ENCODE data around the gene RPH3AL. TPM values are rescaled to one million over a fixed set of nuclear protein-coding genes. Genes with fewer than 3 reads are reported as not detected.
A peak's percentile ranks its signal among the peaks of the same experiment; 100 is the strongest.

Gene RPH3AL, protein sequence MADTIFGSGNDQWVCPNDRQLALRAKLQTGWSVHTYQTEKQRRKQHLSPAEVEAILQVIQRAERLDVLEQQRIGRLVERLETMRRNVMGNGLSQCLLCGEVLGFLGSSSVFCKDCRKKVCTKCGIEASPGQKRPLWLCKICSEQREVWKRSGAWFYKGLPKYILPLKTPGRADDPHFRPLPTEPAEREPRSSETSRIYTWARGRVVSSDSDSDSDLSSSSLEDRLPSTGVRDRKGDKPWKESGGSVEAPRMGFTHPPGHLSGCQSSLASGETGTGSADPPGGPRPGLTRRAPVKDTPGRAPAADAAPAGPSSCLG
- total RNA-seq = 2.9 and 3.2 TPM in 2 replicates

DNA sequence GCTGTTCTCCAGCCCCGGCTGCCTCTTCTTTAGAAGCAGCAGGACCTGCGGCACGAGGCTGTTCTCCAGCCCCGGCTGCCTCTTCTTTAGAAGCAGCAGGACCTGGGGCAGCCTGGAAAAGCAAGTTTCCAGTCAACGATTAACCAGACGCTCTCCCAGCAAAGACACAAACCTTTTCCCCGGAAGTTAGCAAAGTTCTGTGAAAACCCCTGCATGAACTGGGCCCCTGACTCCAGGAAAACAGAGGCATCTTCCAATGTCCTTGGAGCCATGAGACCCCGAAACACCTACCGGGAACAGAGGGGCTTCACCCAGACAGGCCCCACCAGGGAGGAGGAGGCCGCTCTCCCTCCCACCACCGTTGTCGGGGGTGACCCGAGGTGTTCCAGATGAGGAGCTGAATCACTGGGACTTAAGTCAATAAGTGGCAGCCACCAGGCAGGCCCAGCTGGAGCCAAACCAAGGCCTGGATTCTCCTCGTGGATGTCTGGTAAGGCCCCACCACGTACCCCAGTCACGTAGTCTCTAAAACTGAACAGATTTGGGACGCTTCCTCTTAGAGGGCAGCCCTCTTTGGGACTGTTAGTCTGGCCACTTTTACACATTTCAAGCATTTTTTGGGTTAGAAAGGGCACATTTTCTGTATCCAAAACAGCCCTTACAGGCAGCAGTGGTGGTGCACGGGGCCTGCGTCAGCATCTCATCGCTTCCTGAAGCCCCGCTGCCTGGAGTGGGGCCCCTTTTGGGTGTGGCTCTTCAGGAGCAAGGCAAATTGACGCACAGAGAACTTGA lies at the start of gene RPH3AL:
TSS of gene RPH3AL (minus strand) at position 387 of the 792 bp plus-strand sequence. CDS start 25,264 bp downstream, outside the sequence.
- Histone ChIP-seq H3K4me3 (ENCODE audit: insufficient read depth, low read length) (no peak within 1 kb of the TSS), H3K9me3 (ENCODE audit: low read depth, low read length) (no peaks in the 10 kb centered on the region), H2AFZ (ENCODE audit: low read length) (peak within 1 kb of the TSS; percentile 33), H3K4me2 (ENCODE audit: insufficient read depth, low read length) (no peak within 1 kb of the TSS), H3K36me3 (ENCODE audit: insufficient read depth, low read length) (no peaks in the 10 kb centered on the region), H3K27me3 (ENCODE audit: insufficient read depth, low read length) (no peaks in the 10 kb centered on the region), H3K79me2 (ENCODE audit: insufficient read depth, low read length) (no peaks in the 10 kb centered on the region), H4K20me1 (ENCODE audit: insufficient read depth, low read length) (no peaks in the 10 kb centered on the region), H3K27ac (ENCODE audit: low read depth, low read length) (no peak within 1 kb of the TSS), H3K4me1 (ENCODE audit: insufficient read depth, low read length) (peaks cover 7% of the 10 kb centered on the region)
- peak; percentile 80 for DNase-seq (ENCODE audit: insufficient read length, low spot score, missing footprints)
- TF ChIP-seq, protein P1, sequence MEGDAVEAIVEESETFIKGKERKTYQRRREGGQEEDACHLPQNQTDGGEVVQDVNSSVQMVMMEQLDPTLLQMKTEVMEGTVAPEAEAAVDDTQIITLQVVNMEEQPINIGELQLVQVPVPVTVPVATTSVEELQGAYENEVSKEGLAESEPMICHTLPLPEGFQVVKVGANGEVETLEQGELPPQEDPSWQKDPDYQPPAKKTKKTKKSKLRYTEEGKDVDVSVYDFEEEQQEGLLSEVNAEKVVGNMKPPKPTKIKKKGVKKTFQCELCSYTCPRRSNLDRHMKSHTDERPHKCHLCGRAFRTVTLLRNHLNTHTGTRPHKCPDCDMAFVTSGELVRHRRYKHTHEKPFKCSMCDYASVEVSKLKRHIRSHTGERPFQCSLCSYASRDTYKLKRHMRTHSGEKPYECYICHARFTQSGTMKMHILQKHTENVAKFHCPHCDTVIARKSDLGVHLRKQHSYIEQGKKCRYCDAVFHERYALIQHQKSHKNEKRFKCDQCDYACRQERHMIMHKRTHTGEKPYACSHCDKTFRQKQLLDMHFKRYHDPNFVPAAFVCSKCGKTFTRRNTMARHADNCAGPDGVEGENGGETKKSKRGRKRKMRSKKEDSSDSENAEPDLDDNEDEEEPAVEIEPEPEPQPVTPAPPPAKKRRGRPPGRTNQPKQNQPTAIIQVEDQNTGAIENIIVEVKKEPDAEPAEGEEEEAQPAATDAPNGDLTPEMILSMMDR (IDR thresholded peaks at IDR 0.05; ENCODE audit: extremely low read depth, low read depth, low read length) = no peak

DNA sequence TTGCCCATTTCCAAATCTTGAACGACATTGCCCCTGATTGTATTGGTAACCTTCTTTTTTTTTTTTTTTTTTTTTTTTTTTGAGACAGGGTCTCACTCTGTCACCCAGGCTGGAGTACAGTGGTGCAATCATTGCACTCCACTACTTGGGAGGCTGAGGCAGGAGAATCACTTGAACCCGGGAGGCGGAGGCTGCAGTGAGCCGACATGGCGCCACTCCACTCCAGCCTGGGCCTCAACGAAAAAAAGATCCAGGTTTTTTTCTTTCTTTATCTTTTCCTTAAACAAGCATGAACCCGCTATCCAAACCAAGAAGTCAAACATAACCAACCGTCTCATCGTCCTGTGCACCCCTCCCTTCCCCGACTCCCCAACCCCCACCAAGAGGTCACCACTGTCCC lies 47.6 kb upstream of the RPH3AL start:
- no peak overlapping the region for H2AFZ ChIP-seq (ENCODE audit: low read length)
- H3K27ac ChIP-seq (ENCODE audit: low read depth, low read length) = no peak overlapping the region
- H3K27me3 ChIP-seq (ENCODE audit: insufficient read depth, low read length) = peaks cover 2% of the 10 kb centered on the region
- H3K4me2 ChIP-seq (ENCODE audit: insufficient read depth, low read length) = no peak overlapping the region
- TF ChIP-seq, protein P1 (IDR thresholded peaks at IDR 0.05; ENCODE audit: extremely low read depth, low read depth, low read length) = no peak
- no peaks in the 10 kb centered on the region for H3K9me3 ChIP-seq (ENCODE audit: low read depth, low read length)
- H3K36me3 ChIP-seq (ENCODE audit: insufficient read depth, low read length) = no peaks in the 10 kb centered on the region
- no peak overlapping the region for H3K4me3 ChIP-seq (ENCODE audit: insufficient read depth, low read length)
- H3K79me2 ChIP-seq (ENCODE audit: insufficient read depth, low read length) = no peaks in the 10 kb centered on the region
- no peak for DNase-seq (ENCODE audit: insufficient read length, low spot score, missing footprints)
- H4K20me1 ChIP-seq (ENCODE audit: insufficient read depth, low read length) = no peaks in the 10 kb centered on the region
- H3K4me1 ChIP-seq (ENCODE audit: insufficient read depth, low read length) = no peaks in the 10 kb centered on the region

DNA sequence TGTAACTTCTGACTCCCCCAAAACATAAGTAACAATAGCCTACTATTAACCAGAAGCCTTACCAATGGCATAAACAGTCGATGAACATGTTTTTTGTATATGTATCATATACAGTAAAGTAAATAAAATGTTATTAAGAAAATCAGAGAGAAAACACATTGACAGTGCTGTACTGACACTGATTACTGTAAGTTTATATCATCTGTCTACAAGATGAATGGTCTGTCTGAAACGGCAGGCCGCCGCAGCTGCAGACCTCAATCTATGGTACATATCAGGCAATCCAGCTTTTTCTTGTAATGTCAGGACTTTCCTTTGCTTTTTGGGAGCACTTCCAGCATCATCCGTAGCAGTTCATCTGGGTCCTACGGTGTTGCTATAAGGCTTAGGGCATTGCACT lies 44.2 kb upstream of the RPH3AL start:
- H3K27me3 ChIP-seq (ENCODE audit: insufficient read depth, low read length) = peaks cover 4% of the 10 kb centered on the region
- DNase-seq (ENCODE audit: insufficient read length, low spot score, missing footprints) = no peak
- no peak overlapping the region for H3K4me2 ChIP-seq (ENCODE audit: insufficient read depth, low read length)
- TF ChIP-seq, protein P1 (IDR thresholded peaks at IDR 0.05; ENCODE audit: extremely low read depth, low read depth, low read length) = no peak
- H3K36me3 ChIP-seq (ENCODE audit: insufficient read depth, low read length) = no peaks in the 10 kb centered on the region
- no peaks in the 10 kb centered on the region for H4K20me1 ChIP-seq (ENCODE audit: insufficient read depth, low read length)
- H2AFZ ChIP-seq (ENCODE audit: low read length) = no peak overlapping the region
- no peaks in the 10 kb centered on the region for H3K9me3 ChIP-seq (ENCODE audit: low read depth, low read length)
- no peaks in the 10 kb centered on the region for H3K4me1 ChIP-seq (ENCODE audit: insufficient read depth, low read length)
- no peaks in the 10 kb centered on the region for H3K79me2 ChIP-seq (ENCODE audit: insufficient read depth, low read length)
- H3K4me3 ChIP-seq (ENCODE audit: insufficient read depth, low read length) = no peak overlapping the region
- no peak overlapping the region for H3K27ac ChIP-seq (ENCODE audit: low read depth, low read length)

DNA sequence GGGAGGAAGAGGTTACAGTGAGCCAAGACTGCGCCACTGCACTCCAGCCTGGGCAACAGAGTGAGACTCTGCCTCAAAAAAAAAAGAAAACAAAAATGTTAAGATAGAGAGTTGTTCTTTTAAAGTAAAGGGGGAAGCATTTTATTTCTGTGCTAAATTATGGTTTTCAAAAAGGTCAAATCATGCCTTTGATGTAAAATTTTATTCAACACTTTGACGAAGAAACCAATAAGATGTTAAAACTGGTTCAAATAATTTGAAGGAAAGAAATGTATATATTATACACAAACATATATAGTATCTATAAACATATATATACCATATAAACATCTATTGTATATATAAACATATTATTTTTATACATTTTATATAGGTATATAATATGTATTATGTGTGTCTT lies 43.4 kb upstream of the RPH3AL start:
- Histone ChIP-seq H3K4me3 (ENCODE audit: insufficient read depth, low read length) (no peak overlapping the region), H3K27me3 (ENCODE audit: insufficient read depth, low read length) (peaks cover 4% of the 10 kb centered on the region), H3K27ac (ENCODE audit: low read depth, low read length) (no peak overlapping the region), H2AFZ (ENCODE audit: low read length) (no peak overlapping the region), H3K79me2 (ENCODE audit: insufficient read depth, low read length) (no peaks in the 10 kb centered on the region), H3K4me2 (ENCODE audit: insufficient read depth, low read length) (no peak overlapping the region), H3K4me1 (ENCODE audit: insufficient read depth, low read length) (no peaks in the 10 kb centered on the region), H3K9me3 (ENCODE audit: low read depth, low read length) (no peaks in the 10 kb centered on the region), H3K36me3 (ENCODE audit: insufficient read depth, low read length) (no peaks in the 10 kb centered on the region), H4K20me1 (ENCODE audit: insufficient read depth, low read length) (no peaks in the 10 kb centered on the region)
- DNase-seq (ENCODE audit: insufficient read length, low spot score, missing footprints) = no peak
- TF ChIP-seq, protein P1 (IDR thresholded peaks at IDR 0.05; ENCODE audit: extremely low read depth, low read depth, low read length) = no peak

All from osteoblast (primary cell).